GM10266 (cell line): ENCODE results near the gene UNC5C.

Experiments used
- DNase-seq: peaks from one replicate; pipeline ENCODE4 v3.0.0; 2012; ENCODE audit errors: extremely low spot score
- CTCF ChIP-seq: IDR thresholded peaks from 2 replicates; pipeline ENCODE4 v1.5.1; 2012; ENCODE audit warnings: mild to moderate bottlenecking, low read depth; ENCODE audit not compliant: control insufficient read depth, insufficient read depth; ENCODE audit errors: missing control alignments

Gene UNC5C

GRCh38 chr4:95510145-95510544, 38.6 kb downstream of the UNC5C start:
- no peak for DNase-seq
- TF ChIP-seq CTCF: peak; percentile 42

- TF ChIP-seq CTCF: no peak
- no peak for DNase-seq
Observed at GRCh38 chr4:95508421-95508820, 40.4 kb downstream of the UNC5C start.

- TF ChIP-seq CTCF: no peak
- DNase-seq: no peak
Observed at GRCh38 chr4:95507561-95507960, 41.2 kb downstream of the UNC5C start.

GRCh38 chr4:95507147-95507546, 41.6 kb downstream of the UNC5C start:
- no peak for DNase-seq
- no peak for TF ChIP-seq CTCF

- no peak for TF ChIP-seq CTCF
- DNase-seq: no peak
Observed at GRCh38 chr4:95506264-95506663, 42.5 kb downstream of the UNC5C start.

GRCh38 chr4:95505799-95506198, 43.0 kb downstream of the UNC5C start:
- no peak for TF ChIP-seq CTCF

GRCh38 chr4:95505151-95505550, 43.6 kb downstream of the UNC5C start:
- no peak for TF ChIP-seq CTCF
- no peak for DNase-seq

More at GRCh38 chr4:95505799-95506198, 43.0 kb downstream of the UNC5C start:
- no peak for DNase-seq

GRCh38 chr4:95504501-95504900, 44.3 kb downstream of the UNC5C start:
- TF ChIP-seq CTCF: no peak
- DNase-seq: no peak
